HG03103 (cell line): ENCODE measurements around the gene ATXN1.
"Not testable (repeated sequence)": the region's sequence is repeated elsewhere in the genome, so short reads cannot be mapped to it uniquely, and the experiment has no call there.

Experiments used
- ATAC-seq: cut with Tn5 transposase; IDR thresholded peaks from one replicate; pipeline ENCODE4 v1.9.1; 2021; ENCODE audit warnings: low read depth; ENCODE audit not compliant: unreplicated experiment

Gene ATXN1

DNA sequence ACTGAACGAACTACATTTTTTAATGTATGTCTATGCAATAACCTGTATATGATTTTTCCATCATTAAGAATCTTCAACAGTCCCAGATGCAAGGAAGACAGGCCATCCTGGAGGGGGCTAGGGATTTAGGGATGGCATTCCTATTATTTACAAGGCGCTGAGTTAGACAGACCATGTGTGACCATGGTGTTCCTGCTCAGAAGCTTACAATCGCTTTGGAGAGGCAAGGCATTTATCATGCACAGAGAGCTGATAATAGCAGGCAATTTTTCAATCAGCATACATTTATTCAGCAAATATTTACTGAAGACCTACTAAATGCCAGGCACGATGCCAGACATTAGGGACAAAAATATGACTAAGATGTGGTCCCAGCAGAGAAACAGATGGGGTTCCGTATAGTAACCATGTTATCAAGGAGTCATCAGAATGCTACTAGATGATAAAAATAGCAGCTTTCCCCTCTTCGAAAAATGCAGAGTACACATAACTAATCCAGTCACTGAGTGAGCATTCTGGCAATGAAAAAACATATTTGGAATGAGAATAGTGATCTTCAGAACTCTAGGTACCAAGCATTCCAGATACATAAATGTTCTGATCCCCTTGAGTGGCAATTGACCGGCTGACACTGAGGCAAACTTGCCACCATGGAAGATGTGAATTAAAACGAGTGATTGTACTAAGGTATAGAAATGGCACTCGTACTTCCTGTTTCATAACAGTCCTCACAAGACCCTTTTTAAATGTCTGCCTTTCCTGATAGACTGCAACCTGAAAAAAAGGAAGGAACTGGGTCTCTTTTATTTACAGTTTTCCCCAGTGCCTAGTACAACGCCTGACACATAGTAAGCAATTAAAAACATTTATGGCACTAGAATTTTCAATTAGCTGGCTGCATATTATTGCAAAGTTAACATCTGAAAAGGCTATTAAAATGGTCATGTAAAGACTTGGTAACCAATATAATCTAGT lies 135.7 kb downstream of the ATXN1 start:
- ATAC-seq, result no peak

DNA sequence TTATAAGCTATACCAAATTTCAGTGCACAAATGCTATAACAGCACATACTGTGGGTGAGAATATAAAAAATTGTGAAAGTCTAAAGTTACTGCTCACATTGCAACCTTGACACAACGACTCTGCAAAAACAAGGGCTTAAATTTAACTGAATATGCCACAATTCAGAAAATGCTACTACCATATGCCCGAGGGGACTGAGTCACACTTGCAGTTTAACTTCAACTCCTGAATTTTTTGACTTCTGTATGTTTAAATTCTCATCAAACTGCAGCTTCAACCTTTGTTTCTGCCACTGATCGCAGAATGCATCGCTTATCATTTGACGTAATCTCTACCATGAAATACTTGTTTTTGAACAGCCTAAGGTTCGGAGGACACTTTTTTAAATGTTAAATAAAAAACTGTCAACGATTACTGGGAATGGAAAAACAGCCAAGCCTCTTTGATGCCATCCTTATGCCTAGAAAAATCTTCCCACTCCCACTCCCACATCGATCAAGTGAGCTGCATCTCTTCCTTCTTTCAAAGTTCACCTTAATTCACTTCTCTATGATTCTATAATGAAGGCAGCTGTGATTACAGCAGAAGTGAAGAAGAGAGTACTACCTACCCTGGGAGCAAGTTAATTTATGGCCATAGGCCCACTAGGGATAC lies 136.5 kb downstream of the ATXN1 start:
- ATAC-seq, result no peak

DNA sequence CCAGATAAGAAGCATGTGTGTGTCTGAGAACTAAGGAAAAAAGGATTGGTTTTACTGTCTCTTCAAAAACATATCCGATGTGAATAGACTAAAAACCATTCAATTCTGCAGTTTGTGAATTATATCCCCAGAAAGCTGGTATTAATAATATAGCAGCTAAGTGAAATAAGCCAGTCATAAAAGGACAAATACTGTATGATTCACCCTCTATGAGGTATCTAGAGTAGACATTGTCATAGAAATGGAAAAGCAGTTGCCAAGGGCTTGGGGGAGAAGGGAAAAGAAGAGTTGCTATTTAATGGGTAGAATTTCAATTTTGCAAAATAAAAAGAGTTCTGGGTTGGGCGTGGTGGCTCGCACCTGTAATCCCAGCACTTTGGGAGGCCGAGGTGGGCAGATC lies 137.5 kb downstream of the ATXN1 start:
- no peak for ATAC-seq

DNA sequence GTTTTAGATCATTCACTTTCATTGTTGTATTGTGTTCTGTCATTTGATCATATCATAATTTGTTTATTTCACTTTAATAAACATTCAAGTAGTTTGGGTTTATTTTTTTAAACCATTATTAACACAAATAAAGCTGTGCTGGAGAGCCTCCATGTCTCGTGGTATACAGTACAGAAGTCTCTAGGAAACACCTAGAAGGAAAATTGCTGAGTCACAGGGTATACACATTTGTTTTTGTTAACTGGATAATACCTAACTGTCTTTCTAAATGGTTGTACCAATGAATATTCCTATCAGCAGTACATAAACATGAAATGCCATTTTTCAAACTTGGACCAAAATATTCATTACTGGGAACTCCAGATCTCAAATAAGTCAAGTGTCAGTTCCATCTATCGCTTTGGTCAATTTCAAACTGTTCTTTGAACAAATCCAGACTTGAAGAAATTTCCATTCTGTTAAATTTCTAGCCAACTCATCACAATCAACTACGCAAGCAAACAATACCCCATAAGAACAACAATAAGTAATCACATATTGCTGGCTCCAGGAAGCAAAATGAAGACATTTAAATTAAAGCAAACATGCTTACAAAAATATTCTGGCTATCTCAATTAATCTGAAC lies 138.1 kb downstream of the ATXN1 start:
- ATAC-seq, result no peak

DNA sequence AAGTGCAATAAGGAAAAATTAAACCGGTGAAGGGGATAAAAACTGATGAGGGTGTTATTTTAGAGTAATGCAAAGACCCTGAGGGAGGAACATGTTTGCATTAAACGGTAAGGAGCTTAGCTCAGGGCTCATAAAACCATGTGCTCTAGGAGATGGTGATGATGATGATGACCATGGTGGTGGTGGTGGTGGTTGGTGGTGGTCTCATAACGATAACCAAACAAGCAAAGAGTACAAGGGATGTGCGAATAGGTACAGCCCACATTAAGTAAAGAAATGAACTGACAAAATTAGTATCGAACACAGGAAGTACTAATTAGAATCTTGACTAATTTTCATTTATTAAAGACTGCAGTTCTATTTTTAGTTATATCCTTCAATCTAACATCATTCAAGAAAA lies 139.1 kb downstream of the ATXN1 start:
- ATAC-seq, result no peak

DNA sequence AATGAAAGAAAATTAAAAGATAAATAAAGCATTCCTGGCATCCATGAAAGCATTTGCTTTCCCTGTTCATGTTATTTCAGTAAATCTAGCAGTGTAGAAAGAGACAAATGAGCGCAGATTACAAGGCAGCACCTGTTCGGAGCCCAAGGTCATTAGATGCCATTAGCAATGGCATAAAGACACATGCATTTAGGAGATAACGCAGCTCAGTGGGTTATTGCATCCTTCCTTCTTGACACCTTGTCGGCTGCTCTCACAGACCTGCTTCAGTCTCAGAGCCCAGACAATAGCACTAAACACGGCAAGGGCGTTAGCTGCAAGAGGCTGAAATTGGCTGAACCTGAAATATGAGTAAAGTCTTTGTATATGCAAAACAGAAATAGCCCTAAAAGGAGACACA lies 140.3 kb downstream of the ATXN1 start:
- no peak for ATAC-seq

DNA sequence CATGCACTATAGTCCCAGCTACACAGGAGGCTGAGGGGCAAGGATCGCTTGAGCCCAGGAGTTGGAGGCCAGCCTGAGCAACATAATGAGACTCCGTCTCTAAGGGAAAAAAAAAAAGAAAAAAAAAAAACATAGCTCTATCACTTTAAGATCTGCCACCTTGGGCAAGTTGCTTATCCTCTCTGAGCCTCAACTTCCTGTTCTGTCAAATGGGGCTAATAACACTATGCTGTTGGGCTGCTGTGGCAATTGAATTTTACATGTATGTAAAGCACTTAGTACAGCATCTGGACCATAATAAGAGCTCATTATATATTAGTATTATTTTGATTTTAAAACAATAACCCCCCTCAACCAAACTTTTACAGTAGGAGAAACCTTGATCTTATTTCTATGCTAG lies 141.5 kb downstream of the ATXN1 start:
- ATAC-seq, result no peak

DNA sequence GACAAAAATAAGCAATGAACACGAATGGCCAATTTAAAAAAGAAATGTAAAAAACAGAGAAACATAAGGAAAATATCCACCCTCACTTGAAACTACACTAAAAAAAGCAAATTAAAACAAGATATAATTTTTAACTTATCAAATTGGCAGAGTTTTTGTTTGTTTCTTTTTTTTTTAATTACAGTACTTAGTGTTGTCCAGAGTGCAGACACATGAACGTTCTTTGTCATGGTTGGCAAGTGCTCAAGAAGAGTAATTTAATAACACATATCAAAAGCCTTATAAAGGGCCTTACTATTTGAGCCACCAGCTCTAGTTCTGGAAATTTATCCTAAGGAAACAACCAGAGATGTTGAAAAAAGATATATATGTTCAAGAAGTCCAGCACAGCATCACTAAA lies 142.3 kb downstream of the ATXN1 start:
- ATAC-seq, result no peak

DNA sequence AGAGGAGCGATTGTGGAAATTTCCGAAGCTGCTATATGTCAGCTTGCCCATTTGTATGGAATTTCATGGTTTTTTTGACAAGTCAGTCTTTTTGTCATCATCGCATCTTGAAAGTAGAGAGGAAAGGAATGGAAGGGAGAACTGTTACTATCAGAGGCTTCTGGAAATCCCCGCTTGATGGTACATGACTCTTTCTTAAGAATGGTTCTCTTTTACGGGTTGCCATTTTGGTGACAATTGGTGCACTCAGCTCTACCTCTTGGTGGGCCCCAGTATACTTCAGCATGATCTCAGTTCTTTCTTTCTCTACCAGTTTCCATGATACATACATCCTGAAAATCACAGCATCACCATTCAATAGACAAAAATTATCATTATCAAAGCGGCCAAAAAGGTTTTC lies 146.0 kb downstream of the ATXN1 start:
- ATAC-seq, result not testable (repeated sequence)

DNA sequence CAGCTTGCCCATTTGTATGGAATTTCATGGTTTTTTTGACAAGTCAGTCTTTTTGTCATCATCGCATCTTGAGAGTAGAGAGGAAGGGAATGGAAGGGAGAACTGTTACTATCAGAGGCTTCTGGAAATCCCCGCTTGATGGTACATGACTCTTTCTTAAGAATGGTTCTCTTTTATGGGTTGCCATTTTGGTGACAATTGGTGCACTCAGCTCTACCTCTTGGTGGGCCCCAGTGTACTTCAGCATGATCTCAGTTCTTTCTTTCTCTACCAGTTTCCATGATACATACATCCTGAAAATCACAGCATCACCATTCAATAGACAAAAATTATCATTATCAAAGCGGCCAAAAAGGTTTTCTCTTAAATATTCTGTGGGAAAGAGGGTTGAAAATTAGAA lies 147.1 kb downstream of the ATXN1 start:
- ATAC-seq, result not testable (repeated sequence)

DNA sequence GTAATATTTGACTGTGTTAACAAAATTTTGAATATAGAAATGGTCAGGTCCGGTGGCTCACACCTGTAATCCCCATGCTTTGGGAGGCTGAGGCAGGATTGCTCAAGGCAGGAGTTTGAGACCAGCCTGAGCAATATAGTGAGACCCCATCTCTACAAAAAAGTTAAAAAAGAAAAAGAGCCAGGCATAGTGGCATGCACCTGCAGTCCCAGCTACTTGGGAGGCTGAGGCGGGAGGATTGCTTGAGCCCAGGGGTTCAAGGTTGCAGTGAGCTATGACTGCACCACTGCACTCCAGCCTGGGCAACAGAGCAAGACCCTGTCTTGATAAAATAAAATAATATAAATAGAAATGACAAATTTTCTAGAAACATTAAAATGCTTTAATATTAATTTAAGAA lies 147.8 kb downstream of the ATXN1 start:
- not testable (repeated sequence) for ATAC-seq

DNA sequence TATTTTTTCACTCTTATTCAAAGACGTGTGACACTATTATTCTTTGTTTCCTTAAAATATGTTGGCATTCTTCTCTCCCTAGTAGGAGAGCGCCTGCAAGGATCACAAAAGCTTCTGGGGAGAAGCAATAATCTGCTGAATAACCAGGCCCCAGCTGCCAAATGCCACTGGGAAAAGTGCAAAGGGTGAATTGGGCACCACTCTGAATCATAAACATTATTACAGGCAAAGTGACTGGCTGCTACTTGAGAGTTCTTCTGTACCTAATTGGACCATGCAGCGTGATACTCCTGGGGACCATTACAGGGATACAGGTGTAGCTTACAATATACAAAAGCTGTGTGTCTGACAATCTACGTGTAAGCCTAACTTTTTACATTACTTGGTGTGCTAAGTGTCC lies 152.8 kb downstream of the ATXN1 start:
- ATAC-seq, result no peak

DNA sequence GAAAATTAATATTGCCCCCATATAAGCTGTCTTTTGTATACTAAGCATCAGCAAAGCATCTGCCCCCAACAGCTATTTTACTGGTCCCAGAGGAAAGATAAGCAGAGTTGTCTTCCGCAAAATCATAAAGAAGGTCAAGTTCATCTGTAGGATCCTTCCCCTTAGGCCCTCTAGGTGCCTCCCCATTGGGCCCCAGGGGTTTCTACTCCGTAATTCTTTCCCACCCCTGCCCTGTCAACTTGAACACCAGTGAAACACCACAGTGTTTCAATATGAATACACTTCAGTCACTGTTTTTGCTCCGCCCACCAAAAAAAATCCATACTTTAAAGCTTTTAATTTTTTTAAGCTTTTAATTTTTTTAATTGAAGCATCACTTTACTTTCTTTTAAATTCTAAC lies 159.2 kb downstream of the ATXN1 start:
- ATAC-seq, result peak; percentile 88

DNA sequence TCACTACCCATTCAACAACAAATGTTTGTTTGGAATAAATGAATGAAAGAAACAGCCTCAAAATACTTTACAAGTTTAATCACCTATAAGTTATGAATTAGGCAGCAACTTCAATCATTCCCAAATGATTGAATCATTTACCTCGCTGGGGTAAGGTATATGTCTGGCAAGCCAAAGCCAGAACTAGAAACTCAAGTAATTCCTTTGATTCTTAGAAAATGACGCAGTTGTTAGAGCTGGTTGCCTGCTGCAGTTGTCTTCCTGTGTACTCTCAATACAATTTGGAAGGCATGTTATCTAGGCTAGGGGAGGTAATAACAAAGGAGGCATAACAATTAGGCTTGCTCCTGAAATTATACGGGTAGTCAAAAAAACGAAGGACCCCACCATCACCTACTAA lies 160.6 kb downstream of the ATXN1 start:
- ATAC-seq, result no peak

DNA sequence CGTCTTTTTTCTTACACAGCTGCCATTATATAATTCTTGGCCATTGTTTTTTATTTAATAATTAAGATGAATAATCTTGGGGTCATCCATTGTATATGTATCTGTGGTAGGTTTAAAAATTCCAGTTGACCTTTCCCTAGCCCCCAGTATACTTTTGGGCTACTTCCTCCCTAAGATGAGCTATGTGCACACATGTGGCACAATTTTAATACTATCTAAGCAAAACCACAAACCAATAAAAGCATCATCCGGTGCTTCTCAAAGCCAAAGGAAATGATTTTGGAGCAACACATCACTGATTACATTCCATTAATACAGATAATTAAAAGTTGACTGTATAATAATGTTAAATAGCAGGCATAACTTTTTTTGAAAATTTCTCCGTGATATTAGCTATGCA lies 161.2 kb downstream of the ATXN1 start:
- no peak for ATAC-seq

DNA sequence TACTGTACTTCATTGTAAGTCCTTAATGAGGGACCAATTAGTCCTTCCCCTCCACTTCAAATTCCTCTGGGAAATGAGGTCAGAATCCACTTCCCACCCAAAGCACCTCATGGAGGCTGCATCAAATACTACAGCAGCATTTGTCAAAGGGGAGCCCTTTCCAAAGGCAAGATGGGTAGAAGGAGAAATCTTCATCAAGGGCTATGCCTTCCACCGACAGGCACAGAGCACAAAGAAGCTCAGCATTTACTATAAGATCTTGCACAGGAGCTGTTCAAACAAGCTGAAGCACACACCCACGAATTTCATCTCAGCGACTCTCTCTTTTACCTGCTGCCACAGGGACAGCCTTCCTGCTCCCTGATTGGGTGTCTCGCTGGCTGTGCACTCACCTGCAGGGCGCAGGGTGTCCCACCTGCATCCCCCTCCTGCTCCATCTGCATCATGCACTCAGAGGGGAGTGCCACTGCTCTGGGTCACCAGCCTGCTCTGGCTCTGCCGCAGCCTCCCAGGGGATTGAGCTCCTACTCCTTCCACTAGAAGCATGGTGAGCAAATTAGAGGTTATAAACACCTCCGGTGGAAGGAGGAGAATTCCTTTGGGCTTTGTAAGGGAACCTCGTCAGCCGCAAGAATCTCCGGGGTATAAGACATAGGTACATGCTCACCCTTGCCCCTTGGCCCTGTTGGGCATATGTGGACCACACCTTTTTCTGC lies 164.5 kb downstream of the ATXN1 start:
- no peak for ATAC-seq

DNA sequence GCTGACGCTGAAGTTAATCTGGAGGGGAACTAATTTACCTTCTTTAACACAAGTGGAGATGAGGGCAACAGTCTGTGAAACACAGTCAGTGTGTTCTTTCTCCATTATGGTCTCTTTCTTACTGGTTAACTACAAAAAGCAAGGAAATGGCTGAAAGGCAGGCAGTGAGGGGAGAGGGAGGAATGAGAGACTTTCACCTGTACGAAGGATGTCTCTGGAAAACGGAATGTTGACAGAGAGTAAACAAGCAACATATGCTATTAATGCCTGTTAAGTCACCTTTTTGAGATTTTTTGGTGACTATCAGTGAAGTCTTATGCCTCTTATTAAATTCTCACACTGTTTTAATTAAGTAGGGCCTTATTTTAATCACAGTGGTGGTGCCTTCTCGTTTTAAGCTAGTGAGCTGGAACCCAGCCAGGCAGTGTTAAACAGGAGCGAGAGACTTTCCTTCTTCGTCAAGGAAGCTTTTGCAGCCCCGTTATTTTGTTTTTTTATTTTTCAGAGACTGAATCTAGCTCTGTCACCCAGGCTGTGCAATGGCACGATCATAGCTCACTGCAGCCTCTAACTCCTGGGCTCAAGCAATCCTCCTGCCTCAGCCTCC lies 165.6 kb downstream of the ATXN1 start:
- no peak for ATAC-seq

DNA sequence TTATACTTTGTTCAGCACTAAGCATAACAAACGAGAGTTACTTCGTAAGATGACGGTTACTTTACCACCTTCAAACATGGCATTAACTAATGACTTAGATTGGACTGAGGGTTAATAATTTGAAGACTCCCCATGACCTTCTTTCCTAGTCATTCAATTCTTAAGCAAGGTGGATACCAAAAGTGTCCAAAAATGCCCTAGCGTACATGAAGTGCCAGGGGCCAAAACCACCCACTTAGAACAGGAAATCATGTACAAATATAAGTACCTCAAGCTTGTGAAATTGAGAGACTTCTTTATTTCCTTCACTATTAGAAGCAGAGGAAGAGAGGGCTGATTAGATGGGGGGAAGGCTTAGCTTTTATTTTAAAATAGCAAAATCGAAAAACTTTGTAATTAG lies 166.4 kb downstream of the ATXN1 start:
- ATAC-seq, result no peak

DNA sequence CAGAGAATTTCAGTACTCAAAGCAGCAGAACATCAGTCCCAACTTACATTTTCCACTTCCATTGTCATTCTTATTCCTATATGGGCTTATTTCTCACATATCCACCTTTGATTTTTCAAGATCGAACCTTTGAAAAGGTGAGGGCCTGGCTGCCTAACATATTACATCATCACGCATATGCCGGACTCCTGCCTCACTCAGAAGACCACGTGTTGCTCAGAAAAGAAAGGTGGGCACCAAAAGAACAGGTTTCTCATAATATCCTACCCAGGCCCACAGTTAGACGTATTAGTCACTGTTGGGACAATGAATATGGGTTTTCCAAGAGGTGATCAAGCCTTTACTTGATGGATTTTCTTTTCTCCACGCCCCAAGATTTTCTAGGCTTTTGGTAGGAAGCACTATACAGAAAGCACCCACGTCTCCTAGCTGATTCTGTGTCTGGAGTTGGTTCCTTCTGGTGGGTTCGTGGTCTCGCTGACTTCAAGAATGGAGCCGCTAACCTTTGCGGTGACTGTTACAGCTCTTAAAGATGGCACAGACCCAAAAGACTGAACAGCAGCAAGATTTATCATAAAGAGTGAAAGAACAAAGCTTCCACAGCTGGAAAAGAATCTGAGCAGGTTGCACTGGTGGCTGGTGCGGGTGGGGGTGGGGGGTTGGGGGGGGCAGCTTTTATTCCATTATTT lies 168.9 kb downstream of the ATXN1 start:
- ATAC-seq, result peak; percentile 4
